Smooth muscle cell (in vitro differentiated cells): Measurements from ENCODE around the gene ACSM6. TPM values are rescaled to one million over a fixed set of nuclear protein-coding genes. Genes with fewer than 3 reads are reported as not detected.

Source experiments
- DNase-seq: peaks from one replicate; lab custom pipeline; 2025; ENCODE audit not compliant: unreplicated experiment; lab: John Stamatoyannopoulos, UW
- H2AFZ ChIP-seq: fragments of 200-600 bp; sonication (generic); 2 replicates; pipeline ENCODE4 v1.6.0; 2016; ENCODE audit warnings: antibody characterized with exemption, low read depth, mild to moderate bottlenecking
- H3F3A ChIP-seq: fragments of 200-600 bp; sonication (generic); 2 replicates; pipeline ENCODE4 v1.6.0; 2017; ENCODE audit warnings: antibody characterized with exemption, low read depth
- H3K27ac ChIP-seq: fragments of 200-600 bp; sonication (generic); 2 replicates; pipeline ENCODE4 v1.5.1; 2016; ENCODE audit warnings: low read depth, mild to moderate bottlenecking
- H3K27me3 ChIP-seq: fragments of 200-600 bp; sonication (generic); 2 replicates; pipeline ENCODE4 v1.6.1; 2016; ENCODE audit warnings: low read depth, mild to moderate bottlenecking
- H3K36me3 ChIP-seq: fragments of 200-600 bp; sonication (generic); 2 replicates; pipeline ENCODE4 v1.5.1; 2016; ENCODE audit warnings: low read depth
- H3K4me1 ChIP-seq: fragments of 200-600 bp; sonication (generic); 2 replicates; pipeline ENCODE4 v1.5.1; 2016; ENCODE audit warnings: low read depth
- H3K4me2 ChIP-seq: fragments of 200-600 bp; sonication (generic); 2 replicates; pipeline ENCODE4 v1.6.0; 2016; ENCODE audit warnings: mild to moderate bottlenecking
- H3K4me3 ChIP-seq: fragments of 200-600 bp; sonication (generic); 2 replicates; pipeline ENCODE4 v1.5.1; 2016; ENCODE audit warnings: mild to moderate bottlenecking
- H3K79me2 ChIP-seq: fragments of 200-600 bp; sonication (generic); 2 replicates; pipeline ENCODE4 v1.6.0; 2016; ENCODE audit warnings: low read depth, mild to moderate bottlenecking
- H3K9ac ChIP-seq: fragments of 200-600 bp; sonication (generic); 2 replicates; pipeline ENCODE4 v1.6.0; 2016; ENCODE audit warnings: low read depth
- H3K9me3 ChIP-seq: fragments of 200-600 bp; sonication (generic); replicated peaks from 2 replicates; pipeline ENCODE4 v1.5.1; 2016; ENCODE audit warnings: low read depth
- H4K20me1 ChIP-seq: fragments of 200-600 bp; sonication (generic); 2 replicates; pipeline ENCODE4 v1.6.0; 2016; ENCODE audit warnings: low read depth
- WGBS: methylation state at CpG from one replicate; pipeline ENCODE4 v1.1.7; 2016; ENCODE audit warnings: low lambda C conversion rate; 5-methylcytosine and 5-hydroxymethylcytosine counted together
- polyA plus RNA-seq: library from polyadenylated mRNA; unstranded; fragments of >200 nt; fragmentation: Nextera tagmentation; extraction: Ambion mirVana; gene quantifications from 2 replicates; pipeline ENCODE4 v1.2.1, GENCODE V29; 2016
- total RNA-seq: library from RNA; depleted of rRNA; stranded (reverse); fragments of >200 nt; gene quantifications from 2 replicates; pipeline ENCODE4 v1.2.3, GENCODE V29; 2014
- TF ChIP-seq, protein P1 (sequence below): fragments of 200-600 bp; sonication (generic); IDR thresholded peaks from 2 replicates; pipeline ENCODE4 v1.5.1; 2017; ENCODE audit warnings: borderline replicate concordance, mild to moderate bottlenecking, antibody characterized with exemption; ENCODE audit not compliant: insufficient read depth, poor library complexity, severe bottlenecking

Gene ACSM6
- total and polyA plus RNA-seq, 2 experiments from 2014 or later: not detected

DNA sequence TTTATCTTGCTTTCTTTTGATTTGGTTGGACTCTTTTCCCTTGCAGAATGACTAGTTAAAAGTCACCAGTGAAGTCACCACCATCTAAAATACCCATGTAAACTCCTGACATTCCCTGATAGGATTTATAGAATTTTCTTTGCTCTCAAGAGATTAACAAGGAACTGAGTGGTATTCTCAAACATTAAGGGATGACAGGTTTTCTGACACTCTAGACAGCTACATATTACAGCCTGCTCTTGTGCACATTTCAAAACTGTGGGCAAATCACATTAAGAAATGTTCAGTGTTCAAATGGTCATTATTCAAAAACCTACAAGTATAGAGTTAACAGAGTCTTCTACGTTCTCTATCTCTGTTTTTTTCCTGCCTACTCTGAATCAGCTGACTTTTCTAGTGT is 15.8 kb upstream of the ACSM6 start:
- DNase-seq: no peak
- H3K27ac ChIP-seq: no peak overlapping the region
- no peak overlapping the region for H3K4me3 ChIP-seq
- H2AFZ ChIP-seq: no peak overlapping the region
- H3K36me3 ChIP-seq: no peaks in the 10 kb centered on the region
- no peaks in the 10 kb centered on the region for H4K20me1 ChIP-seq
- H3K79me2 ChIP-seq: no peaks in the 10 kb centered on the region
- TF ChIP-seq, protein P1, sequence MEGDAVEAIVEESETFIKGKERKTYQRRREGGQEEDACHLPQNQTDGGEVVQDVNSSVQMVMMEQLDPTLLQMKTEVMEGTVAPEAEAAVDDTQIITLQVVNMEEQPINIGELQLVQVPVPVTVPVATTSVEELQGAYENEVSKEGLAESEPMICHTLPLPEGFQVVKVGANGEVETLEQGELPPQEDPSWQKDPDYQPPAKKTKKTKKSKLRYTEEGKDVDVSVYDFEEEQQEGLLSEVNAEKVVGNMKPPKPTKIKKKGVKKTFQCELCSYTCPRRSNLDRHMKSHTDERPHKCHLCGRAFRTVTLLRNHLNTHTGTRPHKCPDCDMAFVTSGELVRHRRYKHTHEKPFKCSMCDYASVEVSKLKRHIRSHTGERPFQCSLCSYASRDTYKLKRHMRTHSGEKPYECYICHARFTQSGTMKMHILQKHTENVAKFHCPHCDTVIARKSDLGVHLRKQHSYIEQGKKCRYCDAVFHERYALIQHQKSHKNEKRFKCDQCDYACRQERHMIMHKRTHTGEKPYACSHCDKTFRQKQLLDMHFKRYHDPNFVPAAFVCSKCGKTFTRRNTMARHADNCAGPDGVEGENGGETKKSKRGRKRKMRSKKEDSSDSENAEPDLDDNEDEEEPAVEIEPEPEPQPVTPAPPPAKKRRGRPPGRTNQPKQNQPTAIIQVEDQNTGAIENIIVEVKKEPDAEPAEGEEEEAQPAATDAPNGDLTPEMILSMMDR: no peak
- 64% methylated on average over 1 of the region's 1 CpG for WGBS
- H3K9ac ChIP-seq: no peak overlapping the region
- H3K4me2 ChIP-seq: no peak overlapping the region
- H3K4me1 ChIP-seq: peaks cover 12% of the 10 kb centered on the region
- H3K27me3 ChIP-seq: no peaks in the 10 kb centered on the region
- H3F3A ChIP-seq: no peaks in the 10 kb centered on the region
- H3K9me3 ChIP-seq: no peaks in the 10 kb centered on the region

DNA sequence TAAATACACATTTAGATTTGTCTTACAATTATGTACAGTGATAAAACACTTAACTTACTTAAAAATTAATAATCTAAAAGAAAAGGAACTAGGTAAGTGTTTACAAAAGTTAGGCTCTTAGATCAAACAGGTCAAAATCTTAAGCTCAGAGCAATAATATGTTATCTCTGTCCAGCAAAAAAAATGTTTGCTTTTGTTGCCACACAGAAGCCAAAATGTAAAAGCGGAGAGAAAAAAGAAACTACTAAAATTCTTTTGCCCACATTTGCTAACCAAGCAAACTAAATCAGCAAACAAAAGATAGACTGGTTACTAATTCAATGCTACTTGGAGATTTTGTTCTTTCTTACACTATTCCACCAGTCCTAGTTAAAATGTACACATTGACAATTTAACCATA is 15.2 kb upstream of the ACSM6 start:
- H3K79me2 ChIP-seq: no peaks in the 10 kb centered on the region
- H3K4me3 ChIP-seq: no peak overlapping the region
- TF ChIP-seq, protein P1: no peak
- no peak overlapping the region for H2AFZ ChIP-seq
- H3K36me3 ChIP-seq: no peaks in the 10 kb centered on the region
- WGBS: 89% methylated on average over 1 of the region's 1 CpG
- H3F3A ChIP-seq: no peaks in the 10 kb centered on the region
- no peak overlapping the region for H3K9ac ChIP-seq
- H3K27ac ChIP-seq: no peak overlapping the region
- H3K4me1 ChIP-seq: peaks cover 12% of the 10 kb centered on the region
- DNase-seq: no peak
- H3K4me2 ChIP-seq: no peak overlapping the region
- H3K27me3 ChIP-seq: no peaks in the 10 kb centered on the region
- H3K9me3 ChIP-seq: no peaks in the 10 kb centered on the region
- H4K20me1 ChIP-seq: no peaks in the 10 kb centered on the region

DNA sequence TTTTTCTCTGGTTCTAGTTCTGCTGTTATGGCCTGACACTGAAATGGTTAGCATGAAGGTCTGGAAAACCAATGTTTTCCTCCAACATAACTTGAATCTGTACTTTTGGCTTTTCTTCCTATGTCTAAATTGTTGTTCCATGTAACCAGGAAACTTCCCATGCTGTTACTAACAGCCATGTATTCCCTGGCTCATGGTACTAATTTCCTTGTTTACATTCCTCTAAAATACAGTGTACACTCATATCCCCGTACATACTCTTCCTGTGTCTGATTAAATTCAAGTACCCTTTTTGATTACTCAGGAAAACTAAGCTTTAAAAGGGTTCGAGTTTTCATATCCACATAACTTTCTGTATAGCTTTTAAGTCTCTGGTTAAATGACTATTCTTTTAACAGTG is 12.3 kb upstream of the ACSM6 start:
- Histone ChIP-seq H3K4me3 (no peak overlapping the region), H3K9ac (no peak overlapping the region), H3K9me3 (no peaks in the 10 kb centered on the region), H3K79me2 (no peaks in the 10 kb centered on the region), H3K36me3 (no peaks in the 10 kb centered on the region), H3K27ac (no peak overlapping the region), H3K4me2 (no peak overlapping the region), H3K27me3 (no peaks in the 10 kb centered on the region), H3K4me1 (peaks cover 12% of the 10 kb centered on the region), H2AFZ (no peak overlapping the region), H4K20me1 (no peaks in the 10 kb centered on the region), H3F3A (no peaks in the 10 kb centered on the region)
- TF ChIP-seq, protein P1: no peak
- no peak for DNase-seq
- WGBS: 43% methylated on average over 2 of the region's 2 CpGs
